B cell (primary cell): Measurements from ENCODE around the gene MRTFA.

Experiments
- CTCF ChIP-seq: fragments of 200-600 bp; IDR thresholded peaks from one replicate; pipeline ENCODE4 v1.8.0; 2022; ENCODE audit warnings: antibody characterized with exemption, mild to moderate bottlenecking
- EZH2 ChIP-seq: IDR thresholded peaks from 2 replicates; pipeline ENCODE4 v1.6.1; 2012; ENCODE audit warnings: borderline replicate concordance, low read depth, mild to moderate bottlenecking, moderate library complexity, low read length; ENCODE audit not compliant: insufficient read depth, poor library complexity, severe bottlenecking

- TF ChIP-seq CTCF = no peak
- no peak for TF ChIP-seq EZH2
These were observed 40.9 kb downstream of the MRTFA start for GRCh38 chr22:40595497-40596234.
